GM12878 (cell line): Measurements from ENCODE around the gene AP3B1. TPM values are rescaled to one million over a fixed set of nuclear protein-coding genes. Genes with fewer than 3 reads are reported as not detected.

ENCODE experiments used
- ATAC-seq: fragments of 200-7000 bp; cut with Tn5 transposase; 3 replicates; pipeline ENCODE4 v1.9.1; 2020; ENCODE audit warnings: mild to moderate bottlenecking, moderate library complexity
- BruUV-seq: library from RNA; stranded (reverse); fragments of 400-500 nt; replicated peaks from 2 replicates; lab custom pipeline; 2021; lab: Mats Ljungman, UMichigan
- CTCF ChIA-PET: fragments of 300-600 bp; sonication (Branson Sonifier 250); formaldehyde crosslinking; extraction: SDS; loops from one replicate; lab custom pipeline; 2021; ENCODE audit warnings: inconsistent platforms; lab: Yijun Ruan, JAX
- POLR2A ChIA-PET: fragments of 350-600 bp; formaldehyde crosslinking; extraction: SDS; loops from one replicate; lab custom pipeline; 2021; ENCODE audit warnings: inconsistent platforms; lab: Charles Lee
- RAD21 ChIA-PET: fragments of 300-600 bp; sonication (Branson Sonifier 250); formaldehyde crosslinking; loops from one replicate; lab custom pipeline; 2023; ENCODE audit warnings: antibody characterized with exemption; ENCODE audit not compliant: unreplicated experiment; lab: Charles Lee
- SMC1A ChIA-PET: fragments of 300-600 bp; sonication (Branson Sonifier 250); formaldehyde crosslinking; loops from one replicate; lab custom pipeline; 2023; ENCODE audit not compliant: unreplicated experiment, uncharacterized antibody; lab: Charles Lee
- DNase-seq: peaks from one replicate; pipeline ENCODE4 v3.0.0-alpha.2; 2011; ENCODE audit warnings: low read depth, low spot score
- FAIRE-seq: peaks from 3 replicates; lab custom pipeline; 2011; peaks lifted over from hg19 to GRCh38; lab: Jason Lieb, UNC
- H2AFZ ChIP-seq: 2 replicates; pipeline ENCODE4 v1.6.0; 2011; ENCODE audit warnings: low read depth, low read length, control low read depth; ENCODE audit not compliant: control insufficient read depth
- H3K27ac ChIP-seq: 2 replicates; pipeline ENCODE4 v1.5.1; 2011; ENCODE audit warnings: control low read depth; ENCODE audit not compliant: control insufficient read depth, insufficient read depth
- H3K27me3 ChIP-seq, 2 experiments: replicated peaks in 1 of 2; 2 replicates each; pipeline versions ENCODE4 v1.6.0 to v1.6.1; 2011; ENCODE audit warnings: low read length in 1 of 2; ENCODE audit not compliant: control insufficient read depth in 2 of 2, insufficient read depth in 2 of 2
- H3K36me3 ChIP-seq, 2 experiments: 2 replicates each; pipeline ENCODE4 v1.5.1; 2011; ENCODE audit warnings: low read length in 1 of 2; ENCODE audit not compliant: control insufficient read depth in 2 of 2, insufficient read depth in 2 of 2
- H3K4me1 ChIP-seq: 2 replicates; pipeline ENCODE4 v1.6.1; 2011; ENCODE audit warnings: mild to moderate bottlenecking, low read length, moderate library complexity, mixed read lengths; ENCODE audit not compliant: control insufficient read depth, insufficient read depth
- H3K4me2 ChIP-seq: 2 replicates; pipeline ENCODE4 v1.6.0; 2011; ENCODE audit warnings: control low read depth; ENCODE audit not compliant: control insufficient read depth, insufficient read depth
- H3K4me3 ChIP-seq: fragments of 200-600 bp; sonication (generic); 2 replicates; pipeline ENCODE4 v1.5.1; 2016
- H3K79me2 ChIP-seq: 2 replicates; pipeline ENCODE4 v1.6.0; 2011; ENCODE audit warnings: low read length; ENCODE audit not compliant: control insufficient read depth, insufficient read depth
- H3K9ac ChIP-seq: 2 replicates; pipeline ENCODE4 v1.8.0; 2011; ENCODE audit warnings: low read length, control low read depth, mixed read lengths; ENCODE audit not compliant: control insufficient read depth, insufficient read depth
- H3K9me3 ChIP-seq: replicated peaks from 3 replicates; pipeline ENCODE4 v1.5.1; 2011; ENCODE audit warnings: mild to moderate bottlenecking, low read length; ENCODE audit not compliant: control insufficient read depth, insufficient read depth
- H4K20me1 ChIP-seq: 2 replicates; pipeline ENCODE4 v1.6.0; 2011; ENCODE audit not compliant: control insufficient read depth, insufficient read depth
- BCLAF1 ChIP-seq: fragments of 450-650 bp; IDR thresholded peaks from 2 replicates; pipeline ENCODE4 v1.6.1; 2017; ENCODE audit warnings: antibody characterized with exemption, mild to moderate bottlenecking, moderate library complexity
- EGR1 ChIP-seq, 2 experiments: IDR thresholded peaks; 1 replicate in 1 of 2; 2 replicates in 1 of 2; pipeline ENCODE4 v1.6.1; 2011 to 2012; ENCODE audit warnings: low read depth in 2 of 2, low read length in 2 of 2, borderline replicate concordance in 1 of 2, mild to moderate bottlenecking in 1 of 2, moderate library complexity in 1 of 2
- FOS ChIP-seq: IDR thresholded peaks from 3 replicates; pipeline ENCODE4 v1.6.1; 2011; ENCODE audit warnings: borderline replicate concordance; ENCODE audit not compliant: insufficient read length; ENCODE audit errors: extremely low read depth
- LARP7 ChIP-seq: fragments of 450-650 bp; IDR thresholded peaks from 2 replicates; pipeline ENCODE4 v1.6.1; 2017; ENCODE audit warnings: mild to moderate bottlenecking
- MTA3 ChIP-seq: IDR thresholded peaks from 2 replicates; pipeline ENCODE4 v1.6.1; 2012; ENCODE audit warnings: low read length, inconsistent platforms, borderline replicate concordance
- NFIC ChIP-seq: IDR thresholded peaks from 2 replicates; pipeline ENCODE4 v1.6.1; 2012; ENCODE audit warnings: low read depth, mild to moderate bottlenecking, inconsistent platforms, low read length, moderate library complexity
- PBX3 ChIP-seq: IDR thresholded peaks from 2 replicates; pipeline ENCODE4 v1.6.1; 2011; ENCODE audit warnings: mild to moderate bottlenecking, low read depth, low read length, moderate library complexity; ENCODE audit not compliant: insufficient replicate concordance
- RFX5 ChIP-seq: IDR thresholded peaks from 2 replicates; pipeline ENCODE4 v1.6.1; 2011; ENCODE audit warnings: low read depth, low read length, improper control_type of control experiment
- SMAD5 ChIP-seq: IDR thresholded peaks from 2 replicates; pipeline ENCODE4 v1.6.1; 2016; ENCODE audit warnings: antibody characterized with exemption, low read depth
- SUPT20H ChIP-seq: IDR thresholded peaks from 2 replicates; pipeline ENCODE4 v1.6.1; 2011; ENCODE audit warnings: low read depth, mild to moderate bottlenecking, low read length, moderate library complexity, borderline replicate concordance; ENCODE audit not compliant: control insufficient read depth
- TAF1 ChIP-seq: IDR thresholded peaks from 2 replicates; pipeline ENCODE4 v1.6.1; 2011; ENCODE audit warnings: mild to moderate bottlenecking, low read depth, low read length, borderline replicate concordance
- TARDBP ChIP-seq: IDR thresholded peaks from 2 replicates; pipeline ENCODE4 v1.6.1; 2016; ENCODE audit warnings: borderline replicate concordance
- TCF7 ChIP-seq: IDR thresholded peaks from 2 replicates; pipeline ENCODE4 v1.6.1; 2014; ENCODE audit warnings: antibody characterized with exemption, borderline replicate concordance
- ZBTB40 ChIP-seq: fragments of 450-650 bp; IDR thresholded peaks from 2 replicates; pipeline ENCODE4 v1.6.1; 2016; ENCODE audit warnings: mild to moderate bottlenecking, moderate library complexity, borderline replicate concordance
- ZNF274 ChIP-seq: IDR thresholded peaks from one replicate; pipeline ENCODE4 v1.8.0; 2011; ENCODE audit not compliant: insufficient read length, insufficient read depth
- WGBS: methylation state at CpG from one replicate; pipeline ENCODE4 v1.1.6; 2016; ENCODE audit warnings: low lambda C conversion rate; ENCODE audit not compliant: insufficient replicate concordance, insufficient coverage; ENCODE audit errors: missing lambda C conversion rate; 5-methylcytosine and 5-hydroxymethylcytosine counted together
- in situ Hi-C: fragments of 300-500 bp; cut with MboI; formaldehyde crosslinking; loops from 9 replicates; pipeline ENCODE4 v1.14.3; 2018; ENCODE audit warnings: mixed read lengths
- intact Hi-C: fragments of 100-400 bp; cut with micrococcal nuclease; formaldehyde crosslinking; loops from one replicate; pipeline ENCODE4 v1.14.2; 2022; ENCODE audit not compliant: unreplicated experiment
- polyA plus RNA-seq, 11 experiments: library from polyadenylated mRNA; depleted of rRNA in 4 of 11; unstranded in 6 of 11; stranded (reverse) in 5 of 11; fragments of >200 nt; fragmentation: Nextera tagmentation in 4 of 11; fragmentation: Illumina TruSeq in 1 of 11; extraction: Ambion mirVana in 4 of 11; extraction: Trizol in 1 of 11; gene quantifications; 1 replicate in 1 of 11; 2 replicates in 10 of 11; pipeline versions ENCODE4 v1.2.1 to v1.2.3, GENCODE V29; 2011 to 2016; ENCODE audit warnings: inconsistent platforms in 2 of 11, missing spikeins in 2 of 11, low read depth in 1 of 11
- total RNA-seq, 4 experiments: library from RNA; depleted of rRNA in 3 of 4; stranded (reverse); fragments of >200 nt in 3 of 4; fragmentation: Illumina TruSeq in 1 of 4; extraction: Trizol in 1 of 4; gene quantifications; 2 replicates each; pipeline versions ENCODE4 v1.2.1 to v1.2.3, GENCODE V29; 2013 to 2021

Gene AP3B1
- total and polyA plus RNA-seq, 10 of the 15 experiments (the other 5 are each of a cell fraction or from before 2014, with no cell fraction given) = 30.9 to 70.8 (median 46.0) TPM

- TF ChIP-seq MTA3 (no peak), NFIC (no peak), TCF7 (no peak), EGR1 (IDR thresholded peaks at IDR 0.05; ENCODE audit: borderline replicate concordance in 1 of 2, low read depth in 2 of 2, low read length in 2 of 2) (no peak), LARP7 (no peak), ZNF274 (no peak), SUPT20H (no peak), TARDBP (no peak), SMAD5 (no peak)
Measured at GRCh38 chr5:78327761-78328510, 33.4 kb upstream of the AP3B1 start (continued).

GRCh38 chr5:78326930-78327329 is 32.4 kb upstream of the AP3B1 start:
- ATAC-seq = no peak
- TF ChIP-seq BCLAF1 = no peak
- no peak for TF ChIP-seq TAF1
- TF ChIP-seq FOS = no peak
- no peak for TF ChIP-seq ZBTB40
- TF ChIP-seq RFX5 = no peak
- no peak for TF ChIP-seq PBX3

More at GRCh38 chr5:78326930-78327329, 32.4 kb upstream of the AP3B1 start:
- POLR2A ChIA-PET = no interaction called here
- 82% methylated on average over 3 of the region's 3 CpGs for WGBS
- in situ Hi-C loops (no loop called here), intact Hi-C loops (no loop called here)
- no TSS peak for BruUV-seq
- Histone ChIP-seq H3K27me3 (no peaks in the 10 kb centered on the region), H3K9ac (no peak overlapping the region), H3K4me1 (no peaks in the 10 kb centered on the region), H3K4me2 (no peak overlapping the region), H4K20me1 (no peaks in the 10 kb centered on the region), H3K79me2 (no peaks in the 10 kb centered on the region), H2AFZ (no peak overlapping the region), H3K9me3 (no peaks in the 10 kb centered on the region), H3K36me3 (no peaks in the 10 kb centered on the region), H3K4me3 (no peak overlapping the region), H3K27ac (no peak overlapping the region)
- peak; percentile 57 for FAIRE-seq
- RAD21 ChIA-PET = no interaction called here
- no peak for DNase-seq
- SMC1A ChIA-PET = interaction anchor here (1.0 kb wide), 1 partner anchor 637 kb away, joined by 3 read pairs; no protein-coding TSS in a partner anchor
- CTCF ChIA-PET = no interaction called here
